HL-60 (cell line): ENCODE data around the gene MEF2A.

ENCODE experiments used
- GABPA ChIP-seq: IDR thresholded peaks from 2 replicates; pipeline ENCODE4 v1.6.1; 2012; ENCODE audit warnings: low read depth
- POLR2AphosphoS5 ChIP-seq: IDR thresholded peaks from 2 replicates; pipeline ENCODE4 v1.6.1; 2012; ENCODE audit warnings: low read depth
- SPI1 ChIP-seq: IDR thresholded peaks from 2 replicates; pipeline ENCODE4 v1.6.1; 2012; ENCODE audit warnings: low read depth, mild to moderate bottlenecking, borderline replicate concordance
- TF ChIP-seq, protein P1 (sequence below): IDR thresholded peaks from one replicate; pipeline ENCODE4 v1.5.1; 2011; ENCODE audit warnings: low read length, control low read depth, inconsistent platforms; ENCODE audit not compliant: insufficient read depth
- TF ChIP-seq, protein P2 (sequence below): IDR thresholded peaks from 2 replicates; pipeline ENCODE4 v1.6.1; 2012; ENCODE audit warnings: low read depth; ENCODE audit not compliant: insufficient replicate concordance

DNA sequence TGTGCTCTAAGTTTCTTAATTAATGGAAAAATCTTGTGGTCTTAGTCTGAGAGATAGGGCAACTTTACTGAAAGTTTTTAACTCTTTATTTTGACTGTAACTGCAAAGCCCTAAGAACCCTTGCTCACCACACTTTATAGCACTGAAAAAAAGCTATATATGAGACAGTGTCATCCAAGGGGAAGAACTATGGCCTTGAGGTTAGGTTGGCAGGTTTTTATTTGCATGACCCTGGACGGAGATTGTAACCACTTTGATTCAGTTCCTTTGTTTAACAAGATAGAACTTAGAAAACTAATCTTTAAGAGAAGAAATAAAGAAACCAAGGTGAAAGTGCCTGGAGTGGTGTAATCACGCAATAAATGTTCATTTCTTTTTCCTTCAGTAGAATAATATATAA, 198.0 kb downstream of the MEF2A start:
- TF ChIP-seq, protein P1, sequence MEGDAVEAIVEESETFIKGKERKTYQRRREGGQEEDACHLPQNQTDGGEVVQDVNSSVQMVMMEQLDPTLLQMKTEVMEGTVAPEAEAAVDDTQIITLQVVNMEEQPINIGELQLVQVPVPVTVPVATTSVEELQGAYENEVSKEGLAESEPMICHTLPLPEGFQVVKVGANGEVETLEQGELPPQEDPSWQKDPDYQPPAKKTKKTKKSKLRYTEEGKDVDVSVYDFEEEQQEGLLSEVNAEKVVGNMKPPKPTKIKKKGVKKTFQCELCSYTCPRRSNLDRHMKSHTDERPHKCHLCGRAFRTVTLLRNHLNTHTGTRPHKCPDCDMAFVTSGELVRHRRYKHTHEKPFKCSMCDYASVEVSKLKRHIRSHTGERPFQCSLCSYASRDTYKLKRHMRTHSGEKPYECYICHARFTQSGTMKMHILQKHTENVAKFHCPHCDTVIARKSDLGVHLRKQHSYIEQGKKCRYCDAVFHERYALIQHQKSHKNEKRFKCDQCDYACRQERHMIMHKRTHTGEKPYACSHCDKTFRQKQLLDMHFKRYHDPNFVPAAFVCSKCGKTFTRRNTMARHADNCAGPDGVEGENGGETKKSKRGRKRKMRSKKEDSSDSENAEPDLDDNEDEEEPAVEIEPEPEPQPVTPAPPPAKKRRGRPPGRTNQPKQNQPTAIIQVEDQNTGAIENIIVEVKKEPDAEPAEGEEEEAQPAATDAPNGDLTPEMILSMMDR: no peak
- TF ChIP-seq GABPA (no peak), POLR2AphosphoS5 (no peak), SPI1 (no peak)
- TF ChIP-seq, protein P2, sequence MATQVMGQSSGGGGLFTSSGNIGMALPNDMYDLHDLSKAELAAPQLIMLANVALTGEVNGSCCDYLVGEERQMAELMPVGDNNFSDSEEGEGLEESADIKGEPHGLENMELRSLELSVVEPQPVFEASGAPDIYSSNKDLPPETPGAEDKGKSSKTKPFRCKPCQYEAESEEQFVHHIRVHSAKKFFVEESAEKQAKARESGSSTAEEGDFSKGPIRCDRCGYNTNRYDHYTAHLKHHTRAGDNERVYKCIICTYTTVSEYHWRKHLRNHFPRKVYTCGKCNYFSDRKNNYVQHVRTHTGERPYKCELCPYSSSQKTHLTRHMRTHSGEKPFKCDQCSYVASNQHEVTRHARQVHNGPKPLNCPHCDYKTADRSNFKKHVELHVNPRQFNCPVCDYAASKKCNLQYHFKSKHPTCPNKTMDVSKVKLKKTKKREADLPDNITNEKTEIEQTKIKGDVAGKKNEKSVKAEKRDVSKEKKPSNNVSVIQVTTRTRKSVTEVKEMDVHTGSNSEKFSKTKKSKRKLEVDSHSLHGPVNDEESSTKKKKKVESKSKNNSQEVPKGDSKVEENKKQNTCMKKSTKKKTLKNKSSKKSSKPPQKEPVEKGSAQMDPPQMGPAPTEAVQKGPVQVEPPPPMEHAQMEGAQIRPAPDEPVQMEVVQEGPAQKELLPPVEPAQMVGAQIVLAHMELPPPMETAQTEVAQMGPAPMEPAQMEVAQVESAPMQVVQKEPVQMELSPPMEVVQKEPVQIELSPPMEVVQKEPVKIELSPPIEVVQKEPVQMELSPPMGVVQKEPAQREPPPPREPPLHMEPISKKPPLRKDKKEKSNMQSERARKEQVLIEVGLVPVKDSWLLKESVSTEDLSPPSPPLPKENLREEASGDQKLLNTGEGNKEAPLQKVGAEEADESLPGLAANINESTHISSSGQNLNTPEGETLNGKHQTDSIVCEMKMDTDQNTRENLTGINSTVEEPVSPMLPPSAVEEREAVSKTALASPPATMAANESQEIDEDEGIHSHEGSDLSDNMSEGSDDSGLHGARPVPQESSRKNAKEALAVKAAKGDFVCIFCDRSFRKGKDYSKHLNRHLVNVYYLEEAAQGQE: no peak
